HepG2 (cell line): ENCODE measurements around the gene ZNF48. TPM values are rescaled to one million over a fixed set of nuclear protein-coding genes. Genes with fewer than 3 reads are reported as not detected.
A peak's percentile ranks its signal among the peaks of the same experiment; 100 is the strongest.

Experiments
- DNMT1 ChIP-seq: sonication (generic); formaldehyde crosslinking; IDR thresholded peaks from 2 replicates; pipeline ENCODE4 v1.5.1; 2020; ENCODE audit warnings: mild to moderate bottlenecking, missing genetic modification reagents
- GLI4 ChIP-seq: sonication (generic); formaldehyde crosslinking; IDR thresholded peaks from 2 replicates; pipeline ENCODE4 v1.5.1; 2020; ENCODE audit warnings: missing genetic modification reagents, mild to moderate bottlenecking, moderate library complexity, borderline replicate concordance
- IRX3 ChIP-seq: sonication (generic); formaldehyde crosslinking; IDR thresholded peaks from 2 replicates; pipeline ENCODE4 v1.8.1; 2023; ENCODE audit warnings: mild to moderate bottlenecking, low read depth, missing genetic modification reagents, borderline replicate concordance
- MYNN ChIP-seq: sonication (generic); formaldehyde crosslinking; IDR thresholded peaks from 2 replicates; pipeline ENCODE4 v1.4.0; 2020; ENCODE audit warnings: mild to moderate bottlenecking, low read depth, missing genetic modification reagents
- NPAS2 ChIP-seq: sonication (generic); formaldehyde crosslinking; IDR thresholded peaks from 2 replicates; pipeline ENCODE4 v1.8.0; 2022; ENCODE audit warnings: mild to moderate bottlenecking, missing genetic modification reagents, borderline replicate concordance
- PCBP2 ChIP-seq: fragments of 200-400 bp; formaldehyde crosslinking; optimal IDR thresholded peaks from 2 replicates; pipeline ENCODE3; 2018; ENCODE audit warnings: low read length, low read depth; ENCODE audit not compliant: poor library complexity, severe bottlenecking
- PRPF4 ChIP-seq: fragments of 200-400 bp; formaldehyde crosslinking; IDR thresholded peaks from 2 replicates; pipeline ENCODE4 v1.6.1; 2016; ENCODE audit warnings: low read length, low read depth; ENCODE audit not compliant: poor library complexity, severe bottlenecking
- STAG1 ChIP-seq: sonication (generic); formaldehyde crosslinking; IDR thresholded peaks from 2 replicates; pipeline ENCODE4 v1.4.0; 2020; ENCODE audit warnings: missing genetic modification reagents
- YEATS4 ChIP-seq: sonication (generic); formaldehyde crosslinking; IDR thresholded peaks from 2 replicates; pipeline ENCODE4 v1.4.0; 2020; ENCODE audit warnings: missing genetic modification reagents, borderline replicate concordance
- ZHX1 ChIP-seq: sonication (generic); formaldehyde crosslinking; IDR thresholded peaks from 2 replicates; pipeline ENCODE4 v1.8.1; 2022; ENCODE audit warnings: low read depth, mild to moderate bottlenecking, missing genetic modification reagents
- ZHX2 ChIP-seq, 2 experiments: sonication (generic) in 1 of 2; formaldehyde crosslinking in 1 of 2; IDR thresholded peaks; 2 replicates each; pipeline versions ENCODE4 v1.6.1 to v1.9.0; 2014 to 2022; ENCODE audit warnings: antibody characterized with exemption in 1 of 2, borderline replicate concordance in 1 of 2, inconsistent platforms in 1 of 2, low read depth in 1 of 2, missing genetic modification reagents in 1 of 2
- ZMYM4 ChIP-seq: sonication (generic); formaldehyde crosslinking; IDR thresholded peaks from 2 replicates; pipeline ENCODE4 v1.8.1; 2023; ENCODE audit warnings: mild to moderate bottlenecking, missing genetic modification reagents
- ZNF12 ChIP-seq: sonication (generic); formaldehyde crosslinking; IDR thresholded peaks from 2 replicates; pipeline ENCODE4 v1.5.0; 2020; ENCODE audit warnings: missing genetic modification reagents
- ZNF121 ChIP-seq: sonication (generic); formaldehyde crosslinking; IDR thresholded peaks from 2 replicates; pipeline ENCODE4 v1.5.0; 2020; ENCODE audit warnings: mild to moderate bottlenecking, missing genetic modification reagents
- ZNF546 ChIP-seq: sonication (generic); formaldehyde crosslinking; conservative IDR thresholded peaks from 2 replicates; pipeline ENCODE4 v1.8.1; 2023; ENCODE audit warnings: mild to moderate bottlenecking, missing genetic modification reagents
- ZNF558 ChIP-seq: sonication (generic); formaldehyde crosslinking; IDR thresholded peaks from 2 replicates; pipeline ENCODE4 v1.9.0; 2022; ENCODE audit warnings: mild to moderate bottlenecking, missing genetic modification reagents, borderline replicate concordance
- ZNF678 ChIP-seq: sonication (generic); formaldehyde crosslinking; IDR thresholded peaks from 2 replicates; pipeline ENCODE4 v1.4.0; 2020; ENCODE audit warnings: mild to moderate bottlenecking, missing genetic modification reagents
- polyA plus RNA-seq, 8 experiments: library from polyadenylated mRNA; depleted of rRNA in 3 of 8; stranded (reverse) in 7 of 8; unstranded in 1 of 8; fragments of >200 nt; fragmentation: Illumina TruSeq in 4 of 8; extraction: Trizol in 4 of 8; gene quantifications; 2 replicates each; pipeline versions ENCODE4 v1.2.1 to v1.2.3, GENCODE V29; 2011 to 2016; ENCODE audit warnings: low read depth in 4 of 8, missing spikeins in 1 of 8, mixed read lengths in 1 of 8; ENCODE audit not compliant: insufficient read depth in 1 of 8
- total RNA-seq, 5 experiments: library from RNA; depleted of rRNA; stranded (reverse); fragments of >200 nt; fragmentation: Illumina TruSeq; extraction: Trizol; gene quantifications; 2 replicates each; pipeline ENCODE4 v1.2.3, GENCODE V29; 2016; ENCODE audit warnings: low read depth in 1 of 5
- TF ChIP-seq, protein P1 (sequence below): sonication (generic); formaldehyde crosslinking; IDR thresholded peaks from 2 replicates; pipeline ENCODE4 v1.5.0; 2020; ENCODE audit warnings: missing genetic modification reagents

ZNF48 gene
- total and polyA plus RNA-seq, 2 of the 13 experiments (the other 11 are each of a cell fraction or from before 2014, with no cell fraction given) = 9.9 to 12.3 TPM

- TF ChIP-seq GLI4 (CRISPR knock-in tag) (no peak), ZMYM4 (CRISPR knock-in tag) (peak; percentile 52; the same call in 1 of the 2 replicates), ZHX2 (IDR thresholded peaks at IDR 0.05; ENCODE audit: low read depth) (0 out of 2 replicates have a peak, but pooled peaks have one; percentile 32), ZHX2 (CRISPR knock-in tag; IDR thresholded peaks at IDR 0.05; ENCODE audit: borderline replicate concordance) (no peak), ZNF12 (CRISPR knock-in tag) (no peak), ZNF678 (CRISPR knock-in tag) (no peak), PCBP2 (no peak), STAG1 (CRISPR knock-in tag) (peak; percentile 44), ZNF121 (no peak), IRX3 (CRISPR knock-in tag) (no peak), ZHX1 (CRISPR knock-in tag) (no peak), ZNF558 (CRISPR knock-in tag) (no peak), MYNN (no peak), YEATS4 (no peak; the same call in 1 of the 2 replicates), ZNF546 (CRISPR knock-in tag) (no peak), PRPF4 (no peak), DNMT1 (CRISPR knock-in tag) (no peak), NPAS2 (CRISPR knock-in tag) (no peak)
- TF ChIP-seq, protein P1, sequence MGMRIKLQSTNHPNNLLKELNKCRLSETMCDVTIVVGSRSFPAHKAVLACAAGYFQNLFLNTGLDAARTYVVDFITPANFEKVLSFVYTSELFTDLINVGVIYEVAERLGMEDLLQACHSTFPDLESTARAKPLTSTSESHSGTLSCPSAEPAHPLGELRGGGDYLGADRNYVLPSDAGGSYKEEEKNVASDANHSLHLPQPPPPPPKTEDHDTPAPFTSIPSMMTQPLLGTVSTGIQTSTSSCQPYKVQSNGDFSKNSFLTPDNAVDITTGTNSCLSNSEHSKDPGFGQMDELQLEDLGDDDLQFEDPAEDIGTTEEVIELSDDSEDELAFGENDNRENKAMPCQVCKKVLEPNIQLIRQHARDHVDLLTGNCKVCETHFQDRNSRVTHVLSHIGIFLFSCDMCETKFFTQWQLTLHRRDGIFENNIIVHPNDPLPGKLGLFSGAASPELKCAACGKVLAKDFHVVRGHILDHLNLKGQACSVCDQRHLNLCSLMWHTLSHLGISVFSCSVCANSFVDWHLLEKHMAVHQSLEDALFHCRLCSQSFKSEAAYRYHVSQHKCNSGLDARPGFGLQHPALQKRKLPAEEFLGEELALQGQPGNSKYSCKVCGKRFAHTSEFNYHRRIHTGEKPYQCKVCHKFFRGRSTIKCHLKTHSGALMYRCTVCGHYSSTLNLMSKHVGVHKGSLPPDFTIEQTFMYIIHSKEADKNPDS = no peak
These were observed 24.6 kb upstream of the ZNF48 start, which contains the start of gene TBC1D10B (continued) for GRCh38 chr16:30370456-30371247.
